H1 (cell line): ENCODE measurements around the gene NLRC5. TPM values are rescaled to one million over a fixed set of nuclear protein-coding genes. Genes with fewer than 3 reads are reported as not detected.

ENCODE experiments used
- polyA plus RNA-seq, 7 experiments: library from polyadenylated mRNA; depleted of rRNA in 3 of 7; stranded (reverse) in 5 of 7; unstranded in 2 of 7; fragments of >200 nt in 5 of 7; fragments of 200-250 nt in 2 of 7; gene quantifications; 1 replicate in 5 of 7; 2 replicates in 1 of 7; 4 replicates in 1 of 7; pipeline versions ENCODE4 v1.2.1 to v1.2.3, GENCODE V29; 2011 to 2013; ENCODE audit warnings: missing spikeins in 2 of 7, mixed read lengths in 2 of 7
- total RNA-seq: library from RNA; stranded (reverse); fragmentation: NEBNext Ultra II Directional; extraction: Animal tissue kit (Norgen Biotek cat#: 25700); gene quantifications from 2 replicates; pipeline ENCODE4 v1.2.1, GENCODE V29; 2021

NLRC5 gene
- total and polyA plus RNA-seq, 2 of the 8 experiments (the other 6 are each of a cell fraction or from before 2014, with no cell fraction given): 2.2 to 3.2 TPM

Other genes starting within 250 kb of the NLRC5 start
- not detected in 2 replicates for gene SLC12A3, start 124.3 kb upstream of the NLRC5 start, total RNA-seq
- gene SLC12A3, start 124.3 kb upstream of the NLRC5 start, polyA plus RNA-seq (2011; rRNA removed): 0.03 TPM in 1 of 2 replicates, not detected in the other
- 34.7 and 35.6 TPM in 2 replicates for gene HERPUD1, start 57.4 kb upstream of the NLRC5 start, total RNA-seq
- gene HERPUD1, start 57.4 kb upstream of the NLRC5 start, polyA plus RNA-seq (2011; rRNA removed): 17.5 and 23.3 TPM in 2 replicates
- not detected in 2 replicates for gene CETP, start 27.6 kb upstream of the NLRC5 start, total RNA-seq
- gene CETP, start 27.6 kb upstream of the NLRC5 start, polyA plus RNA-seq (2011; rRNA removed): not detected in 2 replicates
- 10.6 and 11.6 TPM in 2 replicates for gene CPNE2, start 103.0 kb downstream of the NLRC5 start, total RNA-seq
- 38.0 and 39.5 TPM in 2 replicates for gene CPNE2, start 103.0 kb downstream of the NLRC5 start, polyA plus RNA-seq (2011; rRNA removed)
- gene PSME3IP1, start 196.5 kb downstream of the NLRC5 start, total RNA-seq: 93.1 and 95.1 TPM in 2 replicates
- gene PSME3IP1, start 196.5 kb downstream of the NLRC5 start, polyA plus RNA-seq (2011; rRNA removed): 98.3 and 117 TPM in 2 replicates
- 32.5 and 34.2 TPM in 2 replicates for gene RSPRY1, start 196.8 kb downstream of the NLRC5 start, total RNA-seq
- 9.1 and 11.5 TPM in 2 replicates for gene RSPRY1, start 196.8 kb downstream of the NLRC5 start, polyA plus RNA-seq (2011; rRNA removed)